Vagina (tissue), 2 donors: Measurements from ENCODE around the gene CAMK2B.

ENCODE experiments used
- CTCF ChIP-seq, 3 experiments: fragments of 450-650 bp in 2 of 3; fragments of 200-600 bp in 1 of 3; sonication (generic) in 1 of 3; IDR thresholded peaks; one replicate each; pipeline ENCODE4 v1.5.1; 2017 to 2019; ENCODE audit warnings: antibody characterized with exemption in 3 of 3, mild to moderate bottlenecking in 2 of 3, moderate library complexity in 2 of 3
- POLR2A ChIP-seq, 2 donors: fragments of 450-650 bp; IDR thresholded peaks; one replicate each; pipeline ENCODE4 v1.6.1; 2017; ENCODE audit warnings: antibody characterized with exemption in 2 of 2, mild to moderate bottlenecking in 2 of 2, moderate library complexity in 2 of 2
- POLR2AphosphoS5 ChIP-seq, 2 donors: sonication (generic); formaldehyde crosslinking; IDR thresholded peaks; one replicate each; pipeline ENCODE4 v1.9.0; 2017; ENCODE audit warnings: antibody characterized with exemption in 2 of 2, mild to moderate bottlenecking in 2 of 2, low read depth in 1 of 2; ENCODE audit not compliant: insufficient read depth in 1 of 2

DNA sequence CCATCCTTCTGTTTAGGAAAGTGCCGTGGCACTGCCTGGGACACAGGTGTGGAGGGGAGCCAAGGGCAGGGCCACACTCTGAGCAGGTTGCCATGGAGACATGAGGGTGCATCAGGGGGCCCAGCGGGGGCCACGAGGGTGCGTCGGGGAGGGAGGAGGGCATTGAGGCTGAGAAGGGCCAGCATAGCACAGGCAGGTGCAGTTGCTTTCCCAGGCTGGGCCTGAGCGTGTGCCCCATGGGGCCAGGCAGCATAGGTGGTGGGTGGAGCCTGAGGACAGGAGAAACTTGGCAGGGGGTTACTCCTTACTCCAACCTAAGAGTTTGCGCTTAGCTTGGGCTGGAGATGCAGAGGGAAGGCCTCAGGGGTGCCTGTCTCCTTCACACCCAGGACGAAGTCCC is 109.4 kb downstream of the CAMK2B start:
- TF ChIP-seq POLR2AphosphoS5 (IDR thresholded peaks at IDR 0.05; ENCODE audit: insufficient read depth in 1 of 2, low read depth in 1 of 2) (no peak), CTCF (IDR thresholded peaks at IDR 0.05) (no peak), POLR2A (IDR thresholded peaks at IDR 0.05) (no peak)
